GM21528 (cell line): ENCODE data around the gene ANGPTL4.
A peak's percentile ranks its signal among the peaks of the same experiment; 100 is the strongest.

Experiments used
- ATAC-seq: cut with Tn5 transposase; IDR thresholded peaks from one replicate; pipeline ENCODE4 v1.9.1; 2021; ENCODE audit warnings: mild to moderate bottlenecking, moderate library complexity; ENCODE audit not compliant: unreplicated experiment, low FRiP score

Gene ANGPTL4

GRCh38 chr19:8412783-8413628 lies 49.1 kb downstream of the ANGPTL4 start, which contains the start of gene MARCHF2:
TSS of gene MARCHF2 (plus strand) at chr19:8413305. CDS start at chr19:8421841, 8,536 bp downstream.
- ATAC-seq: peak; percentile 99

- no peak for ATAC-seq
Measured at GRCh38 chr19:8413629-8413995, 49.7 kb downstream of the ANGPTL4 start.

GRCh38 chr19:8416796-8417195 lies 52.8 kb downstream of the ANGPTL4 start:
- no peak for ATAC-seq

GRCh38 chr19:8421484-8422461 lies 57.8 kb downstream of the ANGPTL4 start:
- no peak for ATAC-seq

GRCh38 chr19:8423817-8424223 lies 59.9 kb downstream of the ANGPTL4 start:
- ATAC-seq: no peak
